ENCODE results near the gene NTM.

NTM gene

GRCh38 chr11:132351050-132351449 is 980.6 kb downstream of the NTM start:
- Histone ChIP-seq H4K20me1 (ENCODE audit: insufficient read depth, low read length) (no peaks in the 10 kb centered on the region), H2AFZ (ENCODE audit: low read depth, low read length) (no peak overlapping the region), H3K9ac (ENCODE audit: low read length) (no peak overlapping the region), H3K4me3 (ENCODE audit: low read length) (no peak overlapping the region), H3K79me2 (ENCODE audit: low read length) (no peaks in the 10 kb centered on the region), H3K27ac (ENCODE audit: low read length) (no peak overlapping the region), H3K4me2 (ENCODE audit: low read length) (no peak overlapping the region), H3K4me1 (ENCODE audit: low read length) (peaks cover 17% of the 10 kb centered on the region), H3K36me3 (replicated peaks; ENCODE audit: low read depth, low read length) (no peaks in the 10 kb centered on the region), H3K9me3 (ENCODE audit: insufficient read depth, low read length) (no peaks in the 10 kb centered on the region), H3K27me3 (ENCODE audit: low read depth, low read length) (no peaks in the 10 kb centered on the region)
- TF ChIP-seq, protein P1, sequence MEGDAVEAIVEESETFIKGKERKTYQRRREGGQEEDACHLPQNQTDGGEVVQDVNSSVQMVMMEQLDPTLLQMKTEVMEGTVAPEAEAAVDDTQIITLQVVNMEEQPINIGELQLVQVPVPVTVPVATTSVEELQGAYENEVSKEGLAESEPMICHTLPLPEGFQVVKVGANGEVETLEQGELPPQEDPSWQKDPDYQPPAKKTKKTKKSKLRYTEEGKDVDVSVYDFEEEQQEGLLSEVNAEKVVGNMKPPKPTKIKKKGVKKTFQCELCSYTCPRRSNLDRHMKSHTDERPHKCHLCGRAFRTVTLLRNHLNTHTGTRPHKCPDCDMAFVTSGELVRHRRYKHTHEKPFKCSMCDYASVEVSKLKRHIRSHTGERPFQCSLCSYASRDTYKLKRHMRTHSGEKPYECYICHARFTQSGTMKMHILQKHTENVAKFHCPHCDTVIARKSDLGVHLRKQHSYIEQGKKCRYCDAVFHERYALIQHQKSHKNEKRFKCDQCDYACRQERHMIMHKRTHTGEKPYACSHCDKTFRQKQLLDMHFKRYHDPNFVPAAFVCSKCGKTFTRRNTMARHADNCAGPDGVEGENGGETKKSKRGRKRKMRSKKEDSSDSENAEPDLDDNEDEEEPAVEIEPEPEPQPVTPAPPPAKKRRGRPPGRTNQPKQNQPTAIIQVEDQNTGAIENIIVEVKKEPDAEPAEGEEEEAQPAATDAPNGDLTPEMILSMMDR (IDR thresholded peaks at IDR 0.05; ENCODE audit: low read depth, low read length) = no peak
- TF ChIP-seq EZH2phosphoT487 (IDR thresholded peaks at IDR 0.05; ENCODE audit: low read depth) = no peak

DNA sequence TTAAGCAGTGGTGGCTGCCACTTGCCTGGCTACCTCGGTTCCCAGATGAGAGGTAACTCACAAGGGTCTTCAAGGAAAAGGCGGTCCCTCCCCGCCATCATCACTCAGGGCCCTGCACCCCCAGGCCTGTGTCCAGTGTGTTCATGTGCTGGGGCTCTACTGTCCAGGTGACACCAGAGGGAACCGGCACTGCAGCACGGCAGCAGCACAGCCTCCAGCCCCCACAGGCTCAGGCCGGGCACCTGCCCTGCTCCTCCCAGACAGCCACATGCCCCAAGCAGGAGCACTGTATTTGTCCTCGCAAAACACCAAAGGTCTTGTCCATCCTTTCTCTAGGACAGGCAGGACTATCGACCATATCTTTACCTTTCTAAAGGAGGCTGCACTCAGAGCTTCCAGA is 982.1 kb downstream of the NTM start:
- peaks cover 32% of the 10 kb centered on the region for H3K4me1 ChIP-seq (ENCODE audit: low read length)
- H3K36me3 ChIP-seq (replicated peaks; ENCODE audit: low read depth, low read length) = no peaks in the 10 kb centered on the region
- no peak overlapping the region for H2AFZ ChIP-seq (ENCODE audit: low read depth, low read length)
- H3K4me3 ChIP-seq (ENCODE audit: low read length) = no peak overlapping the region
- no peaks in the 10 kb centered on the region for H4K20me1 ChIP-seq (ENCODE audit: insufficient read depth, low read length)
- no peaks in the 10 kb centered on the region for H3K79me2 ChIP-seq (ENCODE audit: low read length)
- no peak overlapping the region for H3K27ac ChIP-seq (ENCODE audit: low read length)
- H3K9ac ChIP-seq (ENCODE audit: low read length) = no peak overlapping the region
- TF ChIP-seq, protein P1 (IDR thresholded peaks at IDR 0.05; ENCODE audit: low read depth, low read length) = no peak
- TF ChIP-seq EZH2phosphoT487 (IDR thresholded peaks at IDR 0.05; ENCODE audit: low read depth) = no peak
- no peaks in the 10 kb centered on the region for H3K27me3 ChIP-seq (ENCODE audit: low read depth, low read length)
- no peak overlapping the region for H3K4me2 ChIP-seq (ENCODE audit: low read length)
- H3K9me3 ChIP-seq (ENCODE audit: insufficient read depth, low read length) = no peaks in the 10 kb centered on the region

DNA sequence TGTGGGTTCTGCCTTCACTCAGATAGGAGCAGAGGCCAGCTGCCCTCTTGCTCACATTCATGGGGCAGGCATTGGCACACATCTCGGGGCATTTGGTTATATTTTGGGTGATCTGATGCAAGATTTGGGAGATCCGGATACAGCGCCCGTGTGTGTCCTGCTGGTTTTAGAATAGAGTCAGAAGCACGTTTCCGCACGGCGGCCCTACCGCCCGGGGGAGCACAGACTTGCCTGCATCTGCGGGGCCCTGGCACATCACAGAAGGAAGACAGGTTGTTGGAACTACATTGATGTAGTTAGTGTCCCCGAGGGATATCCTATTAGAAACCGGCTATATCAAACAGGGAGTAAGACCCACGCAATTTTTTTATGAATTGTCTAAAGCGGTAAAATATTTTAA is 982.8 kb downstream of the NTM start:
- H3K36me3 ChIP-seq (replicated peaks; ENCODE audit: low read depth, low read length) = no peaks in the 10 kb centered on the region
- H3K79me2 ChIP-seq (ENCODE audit: low read length) = no peaks in the 10 kb centered on the region
- H3K4me2 ChIP-seq (ENCODE audit: low read length) = no peak overlapping the region
- H3K4me3 ChIP-seq (ENCODE audit: low read length) = no peak overlapping the region
- no peak overlapping the region for H3K27ac ChIP-seq (ENCODE audit: low read length)
- peaks cover 38% of the 10 kb centered on the region for H3K4me1 ChIP-seq (ENCODE audit: low read length)
- H3K27me3 ChIP-seq (ENCODE audit: low read depth, low read length) = no peaks in the 10 kb centered on the region
- H4K20me1 ChIP-seq (ENCODE audit: insufficient read depth, low read length) = no peaks in the 10 kb centered on the region
- TF ChIP-seq, protein P1 (IDR thresholded peaks at IDR 0.05; ENCODE audit: low read depth, low read length) = no peak
- no peak for TF ChIP-seq EZH2phosphoT487 (IDR thresholded peaks at IDR 0.05; ENCODE audit: low read depth)
- no peak overlapping the region for H2AFZ ChIP-seq (ENCODE audit: low read depth, low read length)
- H3K9ac ChIP-seq (ENCODE audit: low read length) = no peak overlapping the region
- H3K9me3 ChIP-seq (ENCODE audit: insufficient read depth, low read length) = no peaks in the 10 kb centered on the region

- peak overlapping the region; percentile 99 for H3K27ac ChIP-seq (ENCODE audit: low read length)
- peaks cover 5% of the 10 kb centered on the region for H3K9me3 ChIP-seq (ENCODE audit: insufficient read depth, low read length)
- peak overlapping the region; percentile 71 for H3K4me3 ChIP-seq (ENCODE audit: low read length)
- no peaks in the 10 kb centered on the region for H4K20me1 ChIP-seq (ENCODE audit: insufficient read depth, low read length)
- peaks cover 65% of the 10 kb centered on the region for H3K4me1 ChIP-seq (ENCODE audit: low read length)
- peak overlapping the region; percentile 81 for H3K9ac ChIP-seq (ENCODE audit: low read length)
- H2AFZ ChIP-seq (ENCODE audit: low read depth, low read length) = no peak overlapping the region
- H3K4me2 ChIP-seq (ENCODE audit: low read length) = peak overlapping the region; percentile 96
- H3K36me3 ChIP-seq (replicated peaks; ENCODE audit: low read depth, low read length) = peaks cover 2% of the 10 kb centered on the region
- no peaks in the 10 kb centered on the region for H3K79me2 ChIP-seq (ENCODE audit: low read length)
- TF ChIP-seq, protein P1 (IDR thresholded peaks at IDR 0.05; ENCODE audit: low read depth, low read length) = no peak
- no peak for TF ChIP-seq EZH2phosphoT487 (IDR thresholded peaks at IDR 0.05; ENCODE audit: low read depth)
- no peaks in the 10 kb centered on the region for H3K27me3 ChIP-seq (ENCODE audit: low read depth, low read length)
These were observed 987.6 kb downstream of the NTM start for GRCh38 chr11:132357811-132358572.

Data from OCI-LY3 (cell line).